ENCODE data around the gene SPTBN4.

DNA sequence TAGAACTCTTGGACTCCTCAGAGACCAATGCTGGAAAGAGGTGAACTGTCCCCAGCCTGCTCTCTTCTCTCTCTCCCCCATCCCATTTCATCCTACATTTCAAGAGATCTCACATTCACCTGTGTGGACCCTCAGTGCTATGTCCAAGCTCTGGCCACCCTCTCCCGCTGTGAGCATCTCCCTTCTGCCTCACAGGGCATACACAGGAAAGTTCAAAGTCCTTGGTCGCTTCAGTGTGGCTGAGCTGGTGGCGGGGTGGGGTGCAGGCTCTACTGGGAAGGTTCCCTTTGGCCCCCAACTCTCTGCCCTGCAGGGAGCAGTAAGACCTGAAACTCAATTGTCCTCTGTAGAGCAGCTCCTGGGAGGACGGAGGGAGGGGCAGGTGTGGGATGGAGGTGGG lies 27.0 kb downstream of the SPTBN4 start:
- TF ChIP-seq CTCF (IDR thresholded peaks at IDR 0.05; ENCODE audit: insufficient read depth, low read depth, low read length) (no peak), EZH2 (IDR thresholded peaks at IDR 0.05; ENCODE audit: insufficient read depth, low read length) (no peak)

Data from astrocyte (in vitro differentiated cells and primary cell).